Measurements from ENCODE around the gene RUNDC3A.
A peak's percentile ranks its signal among the peaks of the same experiment; 100 is the strongest.

RUNDC3A gene

DNA sequence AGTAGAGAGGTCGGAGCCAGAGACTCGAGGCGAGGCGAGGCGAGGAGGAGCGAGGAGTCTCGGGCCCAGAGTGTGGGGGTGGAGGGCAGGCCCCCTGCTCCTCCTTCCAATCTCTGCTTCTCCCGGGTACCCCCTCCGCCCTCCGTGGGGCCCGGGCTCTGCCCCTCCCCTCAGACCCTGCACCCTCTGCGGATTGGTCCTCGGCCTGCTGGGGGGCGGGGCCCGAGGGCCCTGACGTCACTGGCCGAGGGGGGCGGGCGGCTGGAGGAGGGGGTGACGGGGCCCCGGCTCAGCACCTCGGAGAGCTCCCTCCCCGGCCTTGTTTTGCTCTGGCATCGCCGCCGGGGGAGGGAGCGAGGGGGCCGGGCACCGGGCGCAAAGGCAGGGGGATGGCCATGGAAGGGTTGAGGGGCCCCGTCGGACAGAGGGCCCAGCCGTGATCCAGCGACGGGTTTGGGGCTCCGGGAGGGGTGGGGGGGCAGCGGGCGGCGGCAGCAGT lies at the start of gene RUNDC3A:
Gene RUNDC3A, plus strand, starts transcription at position 282 of the 499 bp plus-strand sequence. CDS start 232 bp downstream, outside the sequence.
- DNase-seq (ENCODE audit: low read depth in 2 of 2, low spot score in 1 of 2): peak; percentile 62 to 76

DNA sequence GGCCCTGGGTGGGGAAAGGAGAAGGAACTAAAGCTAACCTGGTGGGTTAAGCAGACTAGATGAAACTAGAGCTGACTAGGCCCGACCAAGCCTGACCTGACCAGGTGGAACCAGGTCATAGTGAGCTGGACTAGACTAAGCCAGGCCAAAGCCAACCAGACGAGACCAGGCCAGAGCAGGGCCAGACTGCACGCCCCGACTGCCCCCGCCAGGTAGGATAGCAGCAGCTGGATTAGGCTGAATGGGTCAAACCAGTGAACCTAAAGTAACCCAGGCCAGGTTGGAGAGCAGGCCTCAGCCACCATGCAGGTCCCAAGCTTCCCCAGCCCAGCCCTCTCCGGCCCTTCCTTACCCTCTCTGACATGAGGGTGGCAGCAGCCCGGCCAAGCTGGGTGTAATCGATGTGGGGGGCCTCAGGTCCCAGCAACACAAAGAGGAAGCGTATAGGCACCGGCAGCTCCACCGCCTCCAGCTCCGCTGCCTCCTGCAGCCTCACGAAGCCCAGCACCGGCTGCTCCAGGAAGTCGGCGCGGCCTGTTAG lies 49.5 kb upstream of the RUNDC3A start:
- no peak for DNase-seq (ENCODE audit: low read depth in 2 of 2, low spot score in 1 of 2)

DNA sequence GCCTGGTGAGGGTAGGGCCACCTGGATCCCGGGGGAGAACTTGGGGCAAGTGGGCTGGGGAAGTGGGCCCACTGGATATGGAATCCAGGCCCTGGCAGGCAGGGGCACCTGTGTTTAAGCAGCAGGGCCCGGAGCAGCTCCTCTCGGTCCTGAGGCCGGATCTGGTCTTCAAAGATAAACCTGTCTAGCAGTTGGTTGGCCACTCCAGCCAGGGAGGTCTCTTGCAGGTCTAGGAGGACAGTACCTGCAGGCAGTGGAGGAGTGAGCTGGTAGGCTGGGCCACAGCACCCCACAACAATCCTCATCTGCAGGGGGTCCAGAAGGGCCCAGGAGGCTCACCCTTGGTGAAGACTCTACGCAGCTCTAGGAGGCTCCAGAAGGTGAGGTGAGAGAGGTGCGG lies 48.1 kb upstream of the RUNDC3A start:
- DNase-seq (ENCODE audit: low read depth in 2 of 2, low spot score in 1 of 2): no peak

DNA sequence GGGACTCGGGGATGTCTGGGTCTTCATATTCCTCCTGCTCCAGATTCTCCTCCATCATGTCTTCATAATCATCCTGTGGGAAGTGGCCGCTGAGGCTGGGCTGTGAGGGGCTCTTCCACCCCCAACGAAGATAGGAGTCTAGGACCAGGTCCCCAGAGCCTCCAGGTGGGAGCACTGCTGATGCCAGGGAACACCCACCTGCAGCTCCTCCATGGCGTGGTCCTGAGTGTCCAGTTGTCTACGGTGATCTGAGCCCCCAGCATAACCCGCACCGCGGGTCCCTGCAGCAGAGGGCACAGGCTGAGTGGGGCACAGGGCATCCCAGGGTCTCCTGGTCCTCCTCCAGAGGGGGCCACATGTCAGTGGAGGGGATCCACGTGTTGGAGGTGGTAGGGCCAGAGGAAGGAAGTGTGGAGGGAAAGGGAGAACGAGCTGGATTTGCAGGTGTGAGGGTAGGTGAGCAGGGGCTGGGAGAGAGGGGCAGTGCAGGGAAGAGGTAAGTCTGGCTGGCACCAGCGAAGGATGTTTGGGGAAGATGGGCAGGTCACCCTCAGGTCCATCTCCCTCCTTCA lies 45.7 kb upstream of the RUNDC3A start:
- DNase-seq (ENCODE audit: low read depth in 2 of 2, low spot score in 1 of 2): no peak

DNA sequence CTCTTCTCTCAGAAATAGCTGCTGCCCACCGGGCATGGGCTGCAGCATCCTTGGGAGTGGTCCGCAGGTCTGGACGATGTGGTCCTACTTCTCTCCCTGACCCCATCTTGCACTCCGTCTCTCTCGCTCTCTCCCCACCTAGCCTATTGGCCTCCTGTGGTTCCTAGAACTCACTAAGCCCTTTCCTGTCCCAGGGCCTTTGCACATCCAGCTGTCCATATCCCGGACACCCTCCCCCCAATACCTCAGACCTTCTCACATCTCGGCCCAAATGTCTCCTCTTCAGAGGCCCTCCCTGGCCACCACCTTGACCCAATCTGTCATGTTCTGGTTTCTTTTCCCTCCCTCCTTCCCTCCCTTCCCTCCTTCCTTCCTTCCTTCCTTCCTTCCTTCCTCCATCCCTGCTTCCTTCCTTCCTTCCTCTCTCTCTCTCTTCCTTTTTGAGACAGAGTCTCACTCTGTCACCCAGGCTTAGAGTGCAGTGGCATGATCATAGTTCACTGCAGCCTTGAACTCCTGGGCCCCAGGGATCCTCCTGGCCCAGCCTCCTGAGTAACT lies 45.0 kb upstream of the RUNDC3A start:
- DNase-seq (ENCODE audit: low read depth in 2 of 2, low spot score in 1 of 2): no peak

DNA sequence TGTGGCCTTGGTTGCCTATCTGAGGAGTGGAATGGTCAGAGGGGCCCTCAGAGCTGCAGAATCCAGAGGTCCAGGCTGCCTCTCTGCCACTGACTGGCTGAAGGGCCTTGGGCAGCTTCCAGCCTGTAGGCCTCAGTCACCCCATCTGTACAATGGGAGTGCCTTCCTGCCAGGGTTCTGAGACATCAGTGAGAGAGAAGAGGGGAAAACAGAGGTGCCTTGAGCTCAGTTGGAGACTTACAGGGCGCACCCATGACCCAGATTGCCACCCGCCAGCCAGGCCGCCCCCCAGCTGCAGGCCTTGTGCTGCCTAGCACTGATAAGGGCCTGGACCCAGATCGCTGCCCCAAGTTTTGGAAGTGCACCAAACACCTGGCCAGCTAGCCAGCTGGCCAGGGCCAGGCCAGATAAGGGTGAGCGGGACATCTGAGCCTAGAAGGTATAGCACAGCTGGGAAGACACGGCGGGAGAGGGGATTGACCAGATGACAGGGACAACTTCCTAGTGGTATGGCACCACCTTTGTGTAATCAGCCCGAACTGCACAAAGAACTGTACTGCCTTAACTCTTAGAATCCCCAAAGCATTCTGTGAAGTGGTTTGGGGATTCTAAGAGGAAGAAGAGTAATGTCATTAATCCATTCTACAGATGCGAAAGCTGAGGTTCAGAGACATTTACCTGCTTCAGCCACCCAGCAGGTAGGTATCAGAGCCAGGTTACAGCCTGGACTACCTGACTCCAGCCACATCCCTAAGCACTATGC lies 41.8 kb upstream of the RUNDC3A start:
- no peak for DNase-seq (ENCODE audit: low read depth in 2 of 2, low spot score in 1 of 2)

DNA sequence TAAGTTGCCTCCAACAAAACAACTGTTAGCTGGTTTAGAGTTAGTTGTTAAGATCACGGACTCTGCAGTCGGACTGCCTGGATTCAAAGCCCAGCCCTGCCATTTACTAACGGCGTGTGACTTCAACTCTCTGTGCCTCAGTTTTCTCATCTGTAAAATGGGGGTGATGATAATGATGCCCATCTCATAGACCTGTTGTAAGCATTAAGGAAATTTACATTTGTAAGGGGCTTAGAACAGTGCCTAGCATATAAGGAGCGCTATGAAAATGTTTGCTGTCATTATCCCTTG lies 41.3 kb upstream of the RUNDC3A start:
- no peak for DNase-seq (ENCODE audit: low read depth in 2 of 2, low spot score in 1 of 2)

DNA sequence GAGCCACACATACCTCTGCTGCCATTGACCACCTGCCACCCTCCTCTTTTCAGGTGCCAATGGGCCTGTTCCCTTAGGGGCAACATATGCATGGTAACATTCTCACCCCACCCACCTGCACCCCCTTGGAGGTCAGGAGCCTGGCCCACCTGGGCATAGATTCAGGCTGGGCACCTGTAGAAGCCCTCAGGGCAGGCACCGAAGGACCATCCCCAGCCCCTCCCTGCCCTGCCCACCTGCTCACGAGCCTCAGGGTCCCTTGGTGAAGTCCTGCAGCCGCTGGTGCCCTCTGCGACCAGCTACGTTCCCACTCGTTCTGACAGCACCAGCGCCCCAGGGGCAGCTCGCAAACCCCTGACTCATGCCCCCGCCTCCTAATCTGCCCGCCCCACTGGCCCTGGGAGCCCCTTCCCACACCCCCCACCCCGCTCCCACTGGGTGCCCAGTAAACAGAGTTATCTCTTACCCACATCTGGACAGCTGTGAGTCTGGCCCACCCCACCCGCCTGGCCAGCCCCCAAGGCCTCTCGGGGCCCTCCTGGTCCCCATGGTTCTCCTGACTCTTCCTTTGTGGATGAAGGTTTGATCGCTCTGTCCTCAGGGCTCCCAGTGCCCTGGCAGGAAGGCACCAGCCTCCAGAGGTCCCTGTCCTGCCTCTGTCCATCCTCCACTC lies 40.4 kb upstream of the RUNDC3A start, which contains the start of gene SLC4A1:
Gene SLC4A1, minus strand, starts transcription at position 318 of the 673 bp plus-strand sequence. CDS start 5,269 bp downstream, outside the sequence.
- DNase-seq (ENCODE audit: low read depth in 2 of 2, low spot score in 1 of 2): no peak

DNA sequence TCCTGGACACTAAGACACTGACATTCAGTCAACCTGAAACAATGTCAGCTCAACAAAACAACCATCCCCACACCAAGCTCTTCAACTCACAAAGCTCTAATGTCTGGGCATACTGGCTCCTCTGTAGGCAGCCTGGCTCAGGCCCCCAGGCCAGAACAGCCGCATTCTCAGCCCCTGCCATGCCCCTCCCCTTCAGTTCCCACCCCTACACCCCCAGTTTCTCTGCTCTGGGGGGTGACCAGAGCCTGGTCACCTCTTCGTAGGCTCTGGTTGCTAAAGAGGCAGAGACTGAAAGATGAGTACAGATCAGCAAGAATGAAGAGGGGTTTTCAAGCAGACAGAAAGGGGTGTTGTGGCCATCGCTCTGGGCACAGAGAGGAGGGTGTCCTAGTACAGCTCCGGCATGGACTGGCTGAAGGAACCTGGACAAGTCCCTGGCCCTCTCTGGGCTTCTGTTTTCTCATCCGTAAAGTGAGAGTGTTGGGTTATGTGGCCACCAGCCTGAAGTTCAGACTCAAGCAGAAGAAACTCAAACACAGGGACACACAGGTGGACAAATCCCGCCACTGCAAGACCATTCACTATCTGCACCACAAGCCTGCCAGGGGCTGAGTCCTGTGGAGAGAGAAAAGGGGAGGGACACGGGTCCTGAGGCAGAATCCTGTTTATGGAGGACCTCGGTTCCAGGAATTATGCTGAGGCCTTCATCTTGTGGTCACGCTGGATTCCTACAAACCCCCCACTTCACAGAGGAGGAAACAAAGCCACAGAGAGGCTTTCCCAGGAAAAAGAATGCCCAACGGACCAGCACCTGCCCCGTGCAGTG lies 39.5 kb upstream of the RUNDC3A start:
- DNase-seq (ENCODE audit: low read depth in 2 of 2, low spot score in 1 of 2): no peak

DNA sequence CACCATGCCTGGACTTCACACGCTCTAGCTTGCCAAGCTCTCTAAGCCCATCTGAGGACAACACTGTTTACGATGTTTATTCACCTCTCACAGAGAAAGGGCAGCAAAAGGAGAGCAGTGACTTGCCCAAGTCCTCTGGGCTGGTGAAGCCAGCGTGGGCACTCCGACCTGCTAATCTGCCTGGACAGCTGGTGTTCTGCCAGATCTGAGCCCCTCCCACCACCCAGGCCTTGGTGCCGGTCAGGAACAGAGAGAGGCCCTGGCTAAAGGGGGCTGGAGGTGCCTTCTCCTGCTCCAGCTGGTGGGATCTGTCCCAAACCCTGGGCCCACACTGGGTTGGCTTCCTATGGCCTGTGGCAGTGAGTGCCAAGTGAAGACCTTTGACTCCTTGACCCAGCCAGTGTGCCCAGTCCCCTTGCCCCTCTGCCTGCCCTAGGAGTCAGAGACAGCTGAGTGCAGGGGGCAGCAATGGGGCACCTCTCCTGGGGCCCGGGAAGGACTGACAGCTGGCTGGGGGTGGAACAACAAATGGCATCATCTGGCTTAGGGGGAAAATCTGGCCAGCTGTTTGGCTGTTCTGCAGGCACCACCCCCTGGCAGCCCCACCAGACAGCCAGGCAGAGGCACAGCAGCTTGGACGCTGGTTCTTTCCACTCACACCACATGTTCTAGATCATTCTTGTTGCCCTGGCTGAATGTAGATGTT lies 38.7 kb upstream of the RUNDC3A start:
- no peak for DNase-seq (ENCODE audit: low read depth in 2 of 2, low spot score in 1 of 2)

DNA sequence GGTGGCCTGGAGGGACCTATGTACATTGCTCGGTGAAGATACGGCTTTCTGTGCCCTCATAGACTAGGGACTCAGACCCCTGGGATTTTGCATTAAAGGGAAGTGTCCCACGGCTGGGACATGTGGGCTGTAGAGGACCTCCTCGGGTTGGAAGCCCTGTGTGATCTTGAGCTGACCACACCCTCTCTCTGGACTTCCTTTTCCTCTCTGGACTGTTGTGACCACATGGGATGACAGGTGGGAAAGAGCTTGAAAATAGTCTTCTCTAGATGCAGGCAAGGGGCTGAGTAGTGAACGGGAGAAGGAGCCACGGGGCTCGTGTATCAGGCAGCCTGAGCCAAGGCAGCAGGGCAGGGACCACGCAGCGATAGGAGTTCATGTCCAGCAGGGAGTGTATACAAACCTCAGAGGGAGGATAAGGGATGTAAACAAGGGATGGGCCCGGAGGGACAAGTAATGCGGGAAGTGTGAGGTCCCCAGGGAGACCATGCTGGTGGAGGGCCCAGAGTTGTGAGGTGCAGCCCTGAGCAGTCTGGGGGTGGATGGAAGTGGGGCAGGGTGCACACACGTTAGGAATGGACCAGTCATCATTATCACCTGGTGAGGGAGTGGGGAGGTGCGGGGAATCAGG lies 36.0 kb upstream of the RUNDC3A start:
- no peak for DNase-seq (ENCODE audit: low read depth in 2 of 2, low spot score in 1 of 2)

DNA sequence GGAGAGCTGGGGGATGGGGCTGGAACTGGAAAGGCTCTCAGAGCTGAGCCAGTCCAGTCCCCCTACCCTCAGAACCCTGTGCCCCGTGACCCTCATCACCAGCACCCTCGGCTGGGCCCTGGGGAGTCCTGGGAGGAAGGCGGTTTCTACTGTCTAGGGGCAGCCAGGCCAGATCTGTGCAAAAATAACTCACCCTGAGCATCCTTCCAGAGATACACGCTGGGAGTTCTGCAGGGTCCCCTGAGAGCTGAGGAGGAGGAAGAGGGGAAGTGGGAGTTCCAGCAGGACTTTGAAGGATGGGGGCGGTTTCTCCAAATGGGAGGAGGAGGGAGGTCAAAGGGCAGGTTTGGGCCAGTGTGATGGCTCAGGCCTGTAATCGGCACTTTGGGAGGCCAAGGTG lies 35.4 kb upstream of the RUNDC3A start:
- no peak for DNase-seq (ENCODE audit: low read depth in 2 of 2, low spot score in 1 of 2)

DNA sequence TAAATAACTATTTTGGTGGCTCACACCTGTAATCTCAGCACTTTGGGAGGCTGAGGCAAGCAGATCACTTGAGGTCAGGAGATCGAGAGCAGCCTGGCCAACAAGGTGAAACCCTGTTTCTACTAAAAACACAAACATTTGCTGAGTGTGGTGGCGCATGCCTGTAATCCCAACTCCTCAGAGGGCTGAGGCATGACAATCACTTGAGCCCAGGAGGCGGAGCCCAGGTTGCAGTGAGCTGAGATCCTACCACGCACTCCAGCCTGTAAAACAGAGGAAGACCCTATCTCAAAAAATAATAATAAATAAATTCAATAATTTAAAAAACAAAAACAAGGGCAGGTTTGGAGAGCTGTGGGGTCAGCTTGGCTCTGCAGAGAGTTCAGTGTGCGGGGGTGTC lies 34.8 kb upstream of the RUNDC3A start:
- no peak for DNase-seq (ENCODE audit: low read depth in 2 of 2, low spot score in 1 of 2)

DNA sequence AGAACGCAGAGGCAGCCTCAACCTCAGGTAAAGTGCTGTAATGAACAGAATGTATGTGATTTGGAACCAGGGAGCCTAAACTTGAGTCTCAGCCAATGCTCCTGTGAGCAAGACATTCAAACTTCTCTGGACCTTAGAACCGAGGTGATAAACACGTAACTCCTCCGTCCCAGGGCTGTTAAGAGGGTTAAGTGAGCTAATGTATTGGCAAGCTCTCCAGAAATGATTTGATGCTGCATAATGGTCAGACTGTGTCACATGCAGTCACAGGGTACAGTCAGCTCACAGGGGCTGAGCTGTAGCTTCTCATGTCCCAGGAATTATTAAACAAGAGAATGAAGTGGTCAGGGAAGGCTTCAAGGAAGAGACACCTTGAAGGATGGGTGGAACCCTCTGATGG lies 30.4 kb upstream of the RUNDC3A start:
- DNase-seq (ENCODE audit: low read depth in 2 of 2, low spot score in 1 of 2): no peak

DNA sequence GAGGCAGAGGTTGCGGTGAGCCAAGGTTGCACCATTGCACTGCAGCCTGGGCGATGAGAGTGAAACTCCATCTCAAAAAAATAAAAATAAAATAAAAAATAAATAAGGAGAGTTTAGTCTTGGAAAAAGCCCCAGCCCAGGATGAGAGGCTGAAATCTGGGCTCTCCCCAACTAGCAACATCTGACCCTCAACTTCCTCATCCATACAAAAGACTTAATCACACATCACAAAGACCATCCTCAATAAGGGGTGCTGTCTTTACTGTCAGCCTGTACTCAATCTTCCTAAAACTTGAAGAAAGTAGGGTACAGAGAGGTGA lies 29.1 kb upstream of the RUNDC3A start:
- DNase-seq (ENCODE audit: low read depth in 2 of 2, low spot score in 1 of 2): no peak

DNA sequence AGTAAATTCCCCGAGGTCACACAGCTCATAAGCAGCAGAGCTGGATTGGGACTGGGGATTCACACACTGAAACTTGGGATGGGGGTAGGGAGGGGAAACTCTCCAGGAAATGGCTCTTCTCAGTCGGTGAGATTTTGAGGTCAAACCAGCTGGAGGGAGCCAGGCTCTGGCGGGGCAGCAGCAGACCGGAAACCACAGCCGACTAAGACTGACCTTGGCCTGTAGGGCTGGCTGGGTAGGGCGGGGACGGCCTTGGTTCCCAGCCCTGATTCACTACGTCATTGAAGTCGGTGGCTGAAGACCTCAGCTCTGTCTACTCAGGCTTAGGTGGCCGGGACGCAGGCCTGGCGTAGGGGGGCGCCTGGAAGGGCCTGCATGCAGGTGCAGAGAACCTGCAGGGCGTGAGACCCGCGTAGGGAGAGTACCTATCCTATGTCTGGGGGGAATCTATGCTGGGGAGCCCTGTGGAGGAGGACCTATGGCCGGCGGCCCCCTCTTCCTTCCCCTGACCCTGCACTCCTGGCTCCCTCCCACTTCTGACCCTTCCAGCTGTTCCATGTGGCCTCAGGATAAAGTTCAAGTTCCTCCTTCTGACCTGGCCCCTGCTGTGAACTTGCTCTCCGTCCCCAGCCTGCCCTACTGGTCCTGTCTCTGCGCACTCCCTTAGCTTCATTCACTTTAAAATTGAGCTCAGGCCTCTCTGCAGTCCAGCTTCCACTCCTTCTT lies 28.6 kb upstream of the RUNDC3A start:
- peak in 1 of 2 donors; percentile 4 for DNase-seq (ENCODE audit: low read depth in 2 of 2, low spot score in 1 of 2)

DNA sequence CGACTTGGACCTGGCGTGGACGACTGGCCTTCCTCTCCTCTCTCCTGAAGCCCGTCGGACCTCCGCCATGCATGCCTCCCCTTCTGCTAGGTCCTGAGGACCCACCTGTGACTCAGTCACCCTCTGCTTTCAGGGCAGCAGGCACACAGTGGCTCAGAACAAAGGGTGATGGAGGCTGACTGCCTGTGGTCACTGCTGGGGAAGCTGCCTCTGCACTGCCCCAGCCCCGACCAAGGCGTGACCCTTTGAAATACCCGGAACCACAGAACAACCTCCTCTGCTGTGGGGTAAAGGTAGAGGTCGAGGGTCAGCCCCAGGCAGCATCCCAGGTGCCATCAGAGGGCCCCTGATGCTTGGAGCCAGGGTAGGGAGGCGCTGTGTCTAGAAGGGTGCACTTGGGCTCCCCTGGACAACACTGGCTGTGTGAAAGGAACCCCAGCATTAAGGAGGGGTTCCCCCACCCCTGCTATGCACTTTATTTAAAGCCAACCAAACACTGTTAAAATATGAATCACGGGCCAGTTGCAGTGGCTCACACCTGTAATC lies 27.9 kb upstream of the RUNDC3A start:
- no peak for DNase-seq (ENCODE audit: low read depth in 2 of 2, low spot score in 1 of 2)

DNA sequence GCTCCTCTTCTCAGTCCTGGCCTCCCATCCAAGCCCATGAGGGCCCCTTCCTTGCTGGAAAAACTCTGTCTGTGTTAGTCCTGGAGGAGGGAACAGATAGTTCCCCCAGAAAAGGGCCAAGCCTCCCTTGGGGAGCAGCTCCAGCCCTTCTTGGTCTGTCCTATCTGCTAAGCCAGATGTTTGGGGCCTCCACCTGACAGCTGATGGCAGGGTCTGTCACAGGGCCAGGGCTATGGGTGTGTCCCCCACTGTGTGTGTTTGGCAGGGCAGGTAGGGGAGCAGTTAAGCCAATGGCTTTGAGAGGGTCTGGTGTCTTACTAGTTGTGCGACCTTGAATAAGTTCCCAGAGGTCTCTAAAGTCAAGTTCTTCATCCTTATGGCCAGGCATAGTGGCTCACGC lies 26.8 kb upstream of the RUNDC3A start:
- no peak for DNase-seq (ENCODE audit: low read depth in 2 of 2, low spot score in 1 of 2)

DNA sequence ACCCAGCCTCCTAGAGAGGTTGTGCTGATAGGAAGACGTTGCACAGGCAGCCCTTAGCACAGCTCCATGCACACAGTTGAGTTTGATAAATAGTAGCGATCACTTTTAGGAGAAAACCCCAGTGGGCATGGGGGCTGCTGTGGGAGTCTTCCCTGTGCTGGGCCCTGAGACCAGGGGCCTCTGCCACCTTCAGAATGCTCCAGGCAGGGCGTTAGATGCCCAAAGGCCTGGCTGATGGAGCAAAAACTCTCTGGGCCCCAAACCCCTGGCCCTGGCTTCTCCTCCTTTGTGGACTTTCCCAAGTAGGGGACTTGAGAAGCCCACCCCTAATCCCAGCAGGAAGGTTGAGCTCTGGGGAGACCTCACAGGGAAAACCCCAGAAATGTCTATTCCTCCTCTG lies 26.1 kb upstream of the RUNDC3A start:
- DNase-seq (ENCODE audit: low read depth in 2 of 2, low spot score in 1 of 2): no peak
